ENCODE results near the gene PTPN11.
"Not testable (repeated sequence)": the region's sequence is repeated elsewhere in the genome, so short reads cannot be mapped to it uniquely, and the experiment has no call there.

The PTPN11 gene

DNA sequence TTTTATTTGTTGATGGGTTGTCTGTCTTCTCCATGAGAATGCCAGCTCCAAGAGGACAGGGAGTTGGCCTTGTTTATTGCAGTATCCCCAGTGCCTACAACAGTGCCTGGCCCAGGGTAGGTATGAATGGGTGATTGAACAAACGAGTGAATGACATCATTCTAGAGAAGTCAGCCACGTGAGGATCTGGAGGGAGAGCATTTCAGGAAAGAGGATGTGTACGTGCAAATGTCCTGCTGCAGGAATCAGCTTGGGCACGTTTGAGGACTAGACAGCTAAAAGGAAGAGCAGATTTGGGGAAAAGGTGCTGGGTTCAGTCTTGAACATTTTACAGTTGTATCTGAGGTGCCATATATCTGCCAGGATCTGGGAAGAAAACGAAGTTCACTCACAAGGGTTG lies 97.1 kb downstream of the PTPN11 start:
- DNase-seq (ENCODE audit: extremely low read depth, insufficient read length): no peak
- no peaks in the 10 kb centered on the region for H3K27me3 ChIP-seq (replicated peaks; ENCODE audit: control insufficient read depth, insufficient read depth, low read length)
- H3K36me3 ChIP-seq (ENCODE audit: control insufficient read depth, insufficient read depth, low read length): no peaks in the 10 kb centered on the region
- TF ChIP-seq, protein P1, sequence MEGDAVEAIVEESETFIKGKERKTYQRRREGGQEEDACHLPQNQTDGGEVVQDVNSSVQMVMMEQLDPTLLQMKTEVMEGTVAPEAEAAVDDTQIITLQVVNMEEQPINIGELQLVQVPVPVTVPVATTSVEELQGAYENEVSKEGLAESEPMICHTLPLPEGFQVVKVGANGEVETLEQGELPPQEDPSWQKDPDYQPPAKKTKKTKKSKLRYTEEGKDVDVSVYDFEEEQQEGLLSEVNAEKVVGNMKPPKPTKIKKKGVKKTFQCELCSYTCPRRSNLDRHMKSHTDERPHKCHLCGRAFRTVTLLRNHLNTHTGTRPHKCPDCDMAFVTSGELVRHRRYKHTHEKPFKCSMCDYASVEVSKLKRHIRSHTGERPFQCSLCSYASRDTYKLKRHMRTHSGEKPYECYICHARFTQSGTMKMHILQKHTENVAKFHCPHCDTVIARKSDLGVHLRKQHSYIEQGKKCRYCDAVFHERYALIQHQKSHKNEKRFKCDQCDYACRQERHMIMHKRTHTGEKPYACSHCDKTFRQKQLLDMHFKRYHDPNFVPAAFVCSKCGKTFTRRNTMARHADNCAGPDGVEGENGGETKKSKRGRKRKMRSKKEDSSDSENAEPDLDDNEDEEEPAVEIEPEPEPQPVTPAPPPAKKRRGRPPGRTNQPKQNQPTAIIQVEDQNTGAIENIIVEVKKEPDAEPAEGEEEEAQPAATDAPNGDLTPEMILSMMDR (IDR thresholded peaks at IDR 0.05; ENCODE audit: insufficient read depth, low read length, poor library complexity, severe bottlenecking): no peak
- no peak overlapping the region for H3K4me3 ChIP-seq (replicated peaks; ENCODE audit: low read depth, low read length)

GRCh38 chr12:112517730-112518364 lies 99.1 kb downstream of the PTPN11 start:
- no peaks in the 10 kb centered on the region for H3K36me3 ChIP-seq (ENCODE audit: control insufficient read depth, insufficient read depth, low read length)
- no peak for DNase-seq (ENCODE audit: extremely low read depth, insufficient read length)
- H3K27me3 ChIP-seq (replicated peaks; ENCODE audit: control insufficient read depth, insufficient read depth, low read length): no peaks in the 10 kb centered on the region
- no peak overlapping the region for H3K4me3 ChIP-seq (replicated peaks; ENCODE audit: low read depth, low read length)
- TF ChIP-seq, protein P1 (IDR thresholded peaks at IDR 0.05; ENCODE audit: insufficient read depth, low read length, poor library complexity, severe bottlenecking): no peak

GRCh38 chr12:112518365-112518735 lies 99.6 kb downstream of the PTPN11 start:
- no peak for DNase-seq (ENCODE audit: extremely low read depth, insufficient read length)
- H3K36me3 ChIP-seq (ENCODE audit: control insufficient read depth, insufficient read depth, low read length): no peaks in the 10 kb centered on the region
- TF ChIP-seq, protein P1 (IDR thresholded peaks at IDR 0.05; ENCODE audit: insufficient read depth, low read length, poor library complexity, severe bottlenecking): no peak
- H3K27me3 ChIP-seq (replicated peaks; ENCODE audit: control insufficient read depth, insufficient read depth, low read length): no peaks in the 10 kb centered on the region
- no peak overlapping the region for H3K4me3 ChIP-seq (replicated peaks; ENCODE audit: low read depth, low read length)

DNA sequence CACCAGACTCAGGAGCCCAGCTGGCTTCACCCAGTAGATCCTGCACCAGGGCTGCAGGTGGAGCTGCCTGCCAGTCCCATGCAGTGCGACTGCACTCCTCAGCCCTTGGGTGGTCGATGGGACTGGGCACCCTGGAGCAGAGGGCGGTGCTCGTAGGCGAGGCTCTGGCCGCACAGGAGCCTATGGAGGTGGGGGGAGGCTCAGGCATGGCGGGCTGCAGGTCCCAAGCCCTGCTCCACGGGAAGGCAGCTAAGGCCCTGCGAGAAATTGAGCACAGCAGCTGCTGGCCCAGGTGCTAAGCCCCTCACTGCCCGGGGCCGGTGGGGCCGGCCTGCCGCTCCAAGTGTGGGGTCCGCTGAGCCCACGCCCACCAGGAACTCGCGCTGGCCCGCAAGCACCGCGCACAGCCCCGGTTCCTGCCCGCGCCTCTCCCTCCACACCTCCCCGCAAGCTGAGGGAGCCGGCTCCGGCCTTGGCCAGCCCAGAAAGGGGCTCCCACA lies 101.1 kb downstream of the PTPN11 start:
- H3K27me3 ChIP-seq (replicated peaks; ENCODE audit: control insufficient read depth, insufficient read depth, low read length); DNase-seq (ENCODE audit: extremely low read depth, insufficient read length); H3K4me3 ChIP-seq (replicated peaks; ENCODE audit: low read depth, low read length); H3K36me3 ChIP-seq (ENCODE audit: control insufficient read depth, insufficient read depth, low read length): not testable (repeated sequence)

DNA sequence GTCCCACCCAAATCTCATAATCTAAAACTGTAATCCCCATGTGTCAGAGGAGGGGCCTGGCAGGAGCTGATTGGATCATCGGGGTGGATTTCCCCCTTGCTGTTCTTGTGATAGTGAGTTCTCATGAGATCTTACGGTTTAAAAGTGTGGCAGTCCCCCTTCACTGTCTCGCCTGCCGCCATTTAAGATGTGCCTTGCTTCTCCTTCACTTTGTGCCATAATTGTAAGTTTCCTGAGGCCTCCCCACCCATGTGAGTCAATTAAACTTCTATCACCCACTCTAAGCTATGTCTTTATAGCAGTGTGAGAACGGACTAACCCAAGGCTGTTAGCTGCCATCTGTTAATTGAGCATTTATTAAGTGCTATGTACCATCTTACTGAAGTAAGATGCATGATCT lies 105.1 kb downstream of the PTPN11 start:
- Histone ChIP-seq H3K4me3 (replicated peaks; ENCODE audit: low read depth, low read length) (no peak overlapping the region), H3K27me3 (replicated peaks; ENCODE audit: control insufficient read depth, insufficient read depth, low read length) (no peaks in the 10 kb centered on the region), H3K36me3 (ENCODE audit: control insufficient read depth, insufficient read depth, low read length) (no peaks in the 10 kb centered on the region)
- TF ChIP-seq, protein P1 (IDR thresholded peaks at IDR 0.05; ENCODE audit: insufficient read depth, low read length, poor library complexity, severe bottlenecking): no peak
- DNase-seq (ENCODE audit: extremely low read depth, insufficient read length): no peak

DNA sequence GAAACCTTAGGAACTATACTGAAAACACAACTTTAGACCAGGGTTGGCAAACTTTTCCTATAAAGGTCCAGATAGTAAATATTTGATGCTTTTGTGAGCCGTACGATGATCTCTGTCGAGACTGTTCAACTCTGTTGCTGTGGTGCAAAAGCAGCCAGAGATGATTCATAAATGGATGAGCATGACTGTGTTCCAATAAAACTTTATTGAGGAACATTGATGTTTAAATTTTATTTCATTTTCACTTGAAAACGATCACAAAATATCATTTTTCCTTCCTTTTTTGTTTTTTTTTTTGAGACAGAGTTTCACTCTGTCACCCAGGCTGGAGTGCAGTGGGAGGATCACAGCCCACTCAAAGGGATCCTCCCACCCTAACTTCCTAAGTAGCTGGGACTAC lies 105.5 kb downstream of the PTPN11 start:
- H3K27me3 ChIP-seq (replicated peaks; ENCODE audit: control insufficient read depth, insufficient read depth, low read length): no peaks in the 10 kb centered on the region
- TF ChIP-seq, protein P1 (IDR thresholded peaks at IDR 0.05; ENCODE audit: insufficient read depth, low read length, poor library complexity, severe bottlenecking): no peak
- H3K36me3 ChIP-seq (ENCODE audit: control insufficient read depth, insufficient read depth, low read length): no peaks in the 10 kb centered on the region
- no peak overlapping the region for H3K4me3 ChIP-seq (replicated peaks; ENCODE audit: low read depth, low read length)
- DNase-seq (ENCODE audit: extremely low read depth, insufficient read length): no peak
